Measurements from ENCODE around the gene LNX2.

Gene LNX2

DNA sequence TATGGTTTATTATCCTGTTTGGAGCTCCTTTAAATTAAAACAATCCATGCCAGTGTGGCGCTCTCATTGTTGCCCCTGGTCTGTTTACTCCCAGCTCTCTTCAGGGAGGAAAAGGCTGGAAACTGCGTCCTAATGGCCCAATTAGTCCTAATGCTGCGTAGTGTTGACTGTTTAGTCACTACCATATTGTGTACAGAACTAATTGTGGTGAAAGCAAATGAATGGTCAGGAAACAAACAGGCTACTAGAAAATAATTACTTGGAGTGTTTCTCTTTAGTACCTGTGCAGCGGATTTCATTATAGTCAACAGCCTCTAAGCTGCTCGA is 115.5 kb downstream of the LNX2 start:
- no peak for DNase-seq (ENCODE audit: low read depth in 2 of 2)

DNA sequence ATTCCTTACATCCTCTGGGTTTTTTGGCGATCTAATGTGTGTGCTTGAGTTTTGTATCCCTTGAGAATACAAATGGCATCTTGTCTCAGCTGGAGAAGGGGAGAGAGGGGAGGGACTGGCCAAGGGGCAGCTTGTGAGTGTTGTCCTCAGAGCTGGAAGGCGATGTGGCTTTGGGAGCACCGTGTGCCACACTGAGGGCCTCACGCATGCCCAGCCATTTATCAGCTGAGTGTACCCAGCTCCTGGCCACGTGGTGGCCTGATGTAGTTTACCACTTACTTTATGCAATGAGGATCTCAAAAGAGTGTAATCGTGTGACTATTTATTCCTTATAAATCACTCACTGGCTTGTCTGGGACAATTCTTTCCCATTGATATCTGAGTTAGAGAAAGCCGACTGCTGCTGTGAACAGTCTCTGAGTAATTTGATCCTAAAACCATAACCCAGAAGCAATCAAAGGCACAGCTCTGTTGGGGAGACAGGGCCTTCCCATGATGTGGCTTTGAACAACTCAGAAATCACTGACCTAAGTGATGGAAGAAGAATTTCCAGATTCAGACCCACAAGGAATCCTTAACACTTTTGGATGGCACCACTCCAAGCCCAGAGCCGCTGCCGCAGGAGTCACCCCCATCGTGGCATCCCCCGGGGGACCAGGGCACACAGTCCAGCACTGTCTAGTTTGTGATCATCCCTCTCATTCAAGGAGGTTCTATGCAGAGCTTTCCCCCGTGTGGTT is 116.0 kb downstream of the LNX2 start:
- no peak for DNase-seq (ENCODE audit: low read depth in 2 of 2)

DNA sequence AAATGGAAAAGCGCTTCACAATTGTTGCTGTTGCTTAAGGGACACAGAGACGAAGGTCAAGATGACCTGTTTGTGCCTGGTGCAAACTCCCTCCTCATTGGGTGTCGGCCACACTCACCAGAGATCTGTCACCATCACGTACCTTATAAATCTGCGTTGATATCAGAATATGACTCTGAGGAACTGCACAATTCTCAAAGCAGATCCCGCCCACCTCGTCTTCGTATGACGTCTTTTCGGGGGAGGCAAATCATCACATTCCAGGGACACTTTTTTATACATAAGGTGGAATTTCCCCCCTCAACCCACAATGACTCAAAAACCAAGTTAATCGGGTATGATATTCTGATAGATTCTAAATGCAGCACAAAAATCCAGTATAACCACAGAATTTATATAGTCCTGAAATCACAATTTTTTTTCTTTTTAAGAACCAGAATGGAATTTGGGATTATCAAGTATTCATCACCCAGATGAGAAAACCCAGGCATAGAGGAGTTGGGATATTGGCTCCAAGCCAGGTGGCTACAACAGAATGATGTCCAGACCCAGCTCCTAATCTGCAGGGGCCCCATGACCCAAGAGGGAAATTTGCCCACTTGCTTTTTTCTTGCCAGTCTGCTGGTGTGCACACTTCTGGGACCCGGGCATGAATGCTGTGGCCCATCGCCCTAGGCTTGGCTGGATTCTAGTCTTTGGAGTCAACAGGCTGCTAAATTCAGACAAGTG is 119.4 kb downstream of the LNX2 start:
- DNase-seq (ENCODE audit: low read depth in 2 of 2): no peak

DNA sequence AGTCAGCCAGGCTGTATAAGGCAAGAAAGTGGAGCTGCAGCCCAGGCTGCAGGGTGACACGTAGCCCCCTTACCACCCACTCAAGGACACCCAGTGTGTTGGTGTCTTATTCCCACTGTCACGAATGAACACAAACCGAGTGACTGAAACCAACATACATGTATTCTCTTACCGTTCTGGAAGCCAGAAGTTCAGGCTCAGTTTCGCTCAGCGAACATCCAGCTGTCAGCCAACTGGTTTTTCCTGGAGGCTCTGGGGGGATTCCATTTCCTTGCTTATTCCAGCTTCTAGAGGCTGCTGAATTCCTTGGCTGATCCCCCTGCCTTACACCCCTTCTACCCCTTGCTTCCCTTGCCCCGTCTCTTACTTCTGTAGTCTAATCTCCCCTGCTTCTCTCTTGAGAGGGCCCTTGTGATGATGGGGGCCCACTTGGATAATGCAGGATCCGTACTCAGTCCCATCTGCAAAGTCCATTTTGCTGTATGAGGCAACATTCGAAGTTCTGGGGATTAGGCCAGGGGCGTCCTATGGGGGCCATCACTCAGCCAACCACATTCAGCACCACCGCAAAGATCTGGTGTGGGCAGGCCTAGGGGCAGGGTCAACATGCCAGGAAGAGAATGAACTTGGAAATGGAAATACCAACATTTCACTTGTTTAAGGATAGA is 122.6 kb downstream of the LNX2 start:
- no peak for DNase-seq (ENCODE audit: low read depth in 2 of 2)

DNA sequence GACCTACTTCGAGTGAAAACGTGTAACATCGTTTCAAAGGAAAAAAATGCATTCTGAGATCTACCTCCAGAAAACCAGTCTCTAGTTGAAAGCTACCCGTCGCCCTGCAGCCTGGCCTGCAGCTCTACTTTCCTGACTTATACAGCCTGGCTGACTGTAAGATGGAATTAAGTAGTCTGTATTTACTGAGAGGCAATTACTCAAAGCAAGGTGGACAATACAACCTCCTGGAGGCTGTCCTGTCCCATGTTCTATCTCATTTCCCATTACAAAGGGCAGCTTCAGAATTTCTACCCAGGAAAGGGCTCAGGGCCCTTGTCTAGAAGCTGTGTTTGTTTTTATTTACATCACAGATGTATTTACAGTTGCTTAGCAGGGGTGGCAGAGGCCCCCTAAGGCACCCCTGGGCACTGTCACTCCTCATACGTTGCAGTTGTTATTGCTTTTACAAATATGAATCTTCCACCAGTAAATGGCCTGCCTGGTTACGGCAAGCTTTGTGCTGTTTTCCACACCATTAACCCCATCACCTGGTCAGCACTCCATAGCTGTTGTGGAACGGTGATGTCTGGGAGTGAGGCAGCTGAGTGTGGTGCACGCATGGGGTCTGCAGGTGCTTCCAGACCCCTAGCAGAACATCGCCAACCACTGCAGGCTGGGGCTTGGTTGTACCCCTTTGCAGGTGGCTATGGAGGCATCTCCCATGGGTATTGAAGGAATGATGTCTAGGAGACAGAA is 123.6 kb downstream of the LNX2 start:
- no peak for DNase-seq (ENCODE audit: low read depth in 2 of 2)

DNA sequence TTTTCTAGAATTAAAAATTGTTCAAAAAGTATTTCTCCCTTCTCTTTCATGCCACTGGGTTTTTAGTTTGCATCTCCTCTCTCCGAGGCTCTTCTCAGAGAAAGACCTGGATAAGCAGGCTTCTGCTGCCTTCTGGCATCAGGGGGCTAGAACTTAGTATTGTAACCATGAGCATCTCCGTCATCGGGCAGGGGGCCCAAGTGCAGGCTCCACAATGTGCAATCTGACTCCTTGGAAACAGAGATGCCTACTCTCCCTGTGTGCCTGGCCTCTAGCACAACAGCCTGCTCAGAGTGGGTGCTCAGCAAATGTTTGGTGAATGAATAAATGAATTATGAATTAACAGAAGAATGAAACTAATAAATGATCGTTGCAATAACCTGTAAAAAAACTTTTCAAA is 124.3 kb downstream of the LNX2 start:
- no peak for DNase-seq (ENCODE audit: low read depth in 2 of 2)

All from stimulated activated CD8-positive, alpha-beta memory T cell treated with anti-CD3 and anti-CD28 coated beads, Interleukin-2, amount 100 ng/mL, for 1 hour (primary cell).